Prostate gland (tissue), 2 donors: ENCODE measurements around the gene DIP2B.

ENCODE experiments used
- CTCF ChIP-seq, 4 experiments: fragments of 200-600 bp in 2 of 4; fragments of 450-650 bp in 2 of 4; sonication (generic) in 2 of 4; IDR thresholded peaks; 1 replicate in 3 of 4; 2 replicates in 1 of 4; pipeline ENCODE4 v1.5.1; 2016 to 2019; ENCODE audit warnings: antibody characterized with exemption in 4 of 4, mild to moderate bottlenecking in 2 of 4, moderate library complexity in 2 of 4
- POLR2A ChIP-seq: fragments of 450-650 bp; IDR thresholded peaks from one replicate; pipeline ENCODE4 v1.6.1; 2016; ENCODE audit warnings: antibody characterized with exemption, mild to moderate bottlenecking

GRCh38 chr12:50467439-50467838 lies 37.3 kb upstream of the DIP2B start:
- no peak for TF ChIP-seq POLR2A
- no peak for TF ChIP-seq CTCF (IDR thresholded peaks at IDR 0.05)
